ENCODE data around the gene NOTUM. TPM values are rescaled to one million over a fixed set of nuclear protein-coding genes. Genes with fewer than 3 reads are reported as not detected.

Gene NOTUM
- under 1 TPM in 1 of 2 experiments, not detected in 1; 0.15 TPM for total RNA-seq

GRCh38 chr17:81961087-81961511, at the start of gene NOTUM:
Gene NOTUM, minus strand, starts transcription at chr17:81961187. Its CDS starts 278 bp downstream, at chr17:81960909.
- H3K9me3 Mint-ChIP-seq: no peaks in the 10 kb centered on the region
- ChIA-PET POLR2A (interaction anchor here (2.3 kb wide), 1 partner anchor 61 kb away, joined by 30 read pairs; the partner anchor contains the start of genes CENPX and LRRC45), CTCF (interaction anchor here (1.9 to 2.6 kb wide), 3 partner anchors 16 to 60 kb away, joined by 4 to 73 read pairs (median 5); partner anchors contain the start of genes ASPSCR1, CENPX and LRRC45)
- H3K36me3 Mint-ChIP-seq (ENCODE audit: low read depth): no peaks in the 10 kb centered on the region
- peaks cover 42% of the 10 kb centered on the region for H3K27me3 Mint-ChIP-seq
- H3K4me3 Mint-ChIP-seq: no peak within 1 kb of the TSS
- no peak for DNase-seq
- peaks cover 4% of the 10 kb centered on the region for H3K4me1 Mint-ChIP-seq
- H3K27ac Mint-ChIP-seq: no peak within 1 kb of the TSS

GRCh38 chr17:82009413-82009812, 48.4 kb upstream of the NOTUM start:
- POLR2A ChIA-PET: interaction anchor here (0.8 to 1.1 kb wide), 2 partner anchors 14 to 28 kb away, joined by 3 read pairs; partner anchors contain the start of genes CENPX, DCXR and LRRC45
- no peak for DNase-seq
- H3K36me3 Mint-ChIP-seq (ENCODE audit: low read depth): no peaks in the 10 kb centered on the region
- no peaks in the 10 kb centered on the region for H3K4me1 Mint-ChIP-seq
- no peaks in the 10 kb centered on the region for H3K9me3 Mint-ChIP-seq
- H3K4me3 Mint-ChIP-seq: no peak overlapping the region
- CTCF ChIA-PET: interaction anchor here (1.9 kb wide), 1 partner anchor 11 kb away, joined by 5 read pairs; no protein-coding TSS in a partner anchor
- H3K27ac Mint-ChIP-seq: no peak overlapping the region
- no peaks in the 10 kb centered on the region for H3K27me3 Mint-ChIP-seq

- H3K4me1 Mint-ChIP-seq: no peaks in the 10 kb centered on the region
- ChIA-PET POLR2A (interaction anchor here (0.8 to 1.1 kb wide), 2 partner anchors 14 to 29 kb away, joined by 3 read pairs; partner anchors contain the start of genes CENPX, DCXR and LRRC45), CTCF (interaction anchor here (1.9 kb wide), 1 partner anchor 11 kb away, joined by 5 read pairs; no protein-coding TSS in a partner anchor)
- no peaks in the 10 kb centered on the region for H3K27me3 Mint-ChIP-seq
- no peaks in the 10 kb centered on the region for H3K36me3 Mint-ChIP-seq (ENCODE audit: low read depth)
- no peak for DNase-seq
- H3K27ac Mint-ChIP-seq: no peak overlapping the region
- no peak overlapping the region for H3K4me3 Mint-ChIP-seq
- no peaks in the 10 kb centered on the region for H3K9me3 Mint-ChIP-seq
Measured at GRCh38 chr17:82008941-82009405, 48.0 kb upstream of the NOTUM start.

- POLR2A ChIA-PET: no interaction called here
Measured at GRCh38 chr17:82008258-82008940, 47.4 kb upstream of the NOTUM start.

GRCh38 chr17:82007495-82008257, 46.7 kb upstream of the NOTUM start:
- no peaks in the 10 kb centered on the region for H3K9me3 Mint-ChIP-seq
- no peak overlapping the region for H3K4me3 Mint-ChIP-seq
- H3K27ac Mint-ChIP-seq: no peak overlapping the region
- no peak for DNase-seq
- H3K27me3 Mint-ChIP-seq: no peaks in the 10 kb centered on the region
- no peaks in the 10 kb centered on the region for H3K36me3 Mint-ChIP-seq (ENCODE audit: low read depth)
- H3K4me1 Mint-ChIP-seq: no peaks in the 10 kb centered on the region
- ChIA-PET POLR2A (no interaction called here), CTCF (no interaction called here)

More at GRCh38 chr17:82008258-82008940, 47.4 kb upstream of the NOTUM start:
- Mint-ChIP-seq H3K27ac (no peak overlapping the region), H3K4me1 (no peaks in the 10 kb centered on the region), H3K4me3 (no peak overlapping the region), H3K27me3 (no peaks in the 10 kb centered on the region), H3K9me3 (no peaks in the 10 kb centered on the region), H3K36me3 (ENCODE audit: low read depth) (no peaks in the 10 kb centered on the region)
- CTCF ChIA-PET: interaction anchor here (1.9 kb wide), 1 partner anchor 12 kb away, joined by 5 read pairs; no protein-coding TSS in a partner anchor
- no peak for DNase-seq

GRCh38 chr17:82007228-82007494, 46.2 kb upstream of the NOTUM start:
- Mint-ChIP-seq H3K9me3 (no peaks in the 10 kb centered on the region), H3K4me1 (no peaks in the 10 kb centered on the region), H3K4me3 (no peak overlapping the region), H3K36me3 (ENCODE audit: low read depth) (no peaks in the 10 kb centered on the region), H3K27ac (no peak overlapping the region), H3K27me3 (no peaks in the 10 kb centered on the region)
- CTCF ChIA-PET: no interaction called here
- DNase-seq: no peak
- POLR2A ChIA-PET: no interaction called here

DNA sequence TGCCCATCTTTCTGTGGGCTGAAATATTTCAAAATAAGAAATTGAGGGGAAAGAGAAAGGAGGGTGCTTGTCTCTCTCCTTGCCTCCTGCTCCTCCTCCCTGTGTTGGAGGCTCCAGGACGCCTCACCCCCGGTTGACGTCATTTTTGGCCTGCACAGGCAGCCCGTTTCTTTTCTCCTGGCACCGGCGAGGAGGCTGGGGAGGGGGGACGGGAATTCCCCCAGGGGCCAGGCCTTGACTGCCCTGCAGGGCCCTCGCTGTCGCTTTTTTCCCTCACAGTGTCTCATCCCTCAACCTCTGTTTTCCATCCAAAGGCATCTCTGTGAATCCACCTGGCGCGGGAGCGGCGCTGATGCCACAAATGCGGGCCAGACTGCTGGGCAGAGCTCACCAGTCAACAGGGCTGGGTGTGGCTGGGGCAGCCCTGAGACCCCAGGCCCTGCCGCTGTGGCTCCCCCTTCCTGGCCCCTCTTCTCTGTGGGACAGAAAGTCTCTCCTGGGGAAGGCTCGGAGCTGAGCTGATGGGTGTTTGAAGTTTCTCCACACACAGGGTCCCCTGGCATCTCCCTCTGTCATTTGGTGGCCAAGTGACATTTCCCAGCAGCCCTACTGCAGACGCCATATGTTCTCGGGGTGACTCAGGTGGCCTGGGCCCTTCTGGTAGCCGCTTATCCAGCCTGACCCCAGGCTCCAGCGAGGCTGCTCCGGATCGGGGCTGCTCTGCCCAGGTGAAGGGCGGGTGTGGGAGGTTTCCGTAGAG, 45.7 kb upstream of the NOTUM start:
- POLR2A ChIA-PET: no interaction called here
- Mint-ChIP-seq H3K27ac (no peak overlapping the region), H3K4me3 (no peak overlapping the region), H3K4me1 (no peaks in the 10 kb centered on the region), H3K27me3 (no peaks in the 10 kb centered on the region), H3K36me3 (ENCODE audit: low read depth) (no peaks in the 10 kb centered on the region), H3K9me3 (no peaks in the 10 kb centered on the region)
- no peak for DNase-seq
- CTCF ChIA-PET: no interaction called here

DNA sequence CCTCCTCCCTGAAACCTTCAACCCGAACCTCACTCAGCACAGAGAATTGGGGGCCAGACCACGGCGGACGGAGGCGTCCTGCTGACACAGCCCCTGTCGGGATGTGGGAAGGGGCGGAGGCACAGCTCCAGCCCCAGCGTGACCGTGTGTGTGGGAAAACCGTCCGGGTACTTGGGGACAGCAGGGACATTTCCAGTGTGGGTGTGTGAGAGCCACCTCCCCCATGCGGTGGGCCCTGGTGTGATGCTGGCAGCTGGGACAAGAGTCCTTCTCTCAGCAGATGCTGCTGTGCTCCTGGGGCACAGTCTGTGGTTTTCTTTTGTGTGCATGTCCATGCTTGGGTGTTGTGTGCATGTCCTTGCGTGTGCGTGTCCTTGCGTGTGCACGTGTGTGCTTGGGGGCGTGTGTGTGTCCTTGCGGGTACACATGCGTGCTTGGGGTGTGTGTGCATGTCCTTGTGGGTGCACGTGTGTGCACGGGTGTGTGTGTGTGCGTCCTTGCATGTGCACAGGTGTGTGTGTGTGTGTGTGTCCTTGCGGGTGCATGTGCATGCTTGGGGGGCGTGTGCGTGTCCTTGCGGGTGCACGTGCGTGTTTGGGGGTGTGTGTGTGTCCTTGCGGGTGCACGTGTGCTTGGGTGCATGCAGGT, 44.8 kb upstream of the NOTUM start:
- Mint-ChIP-seq H3K36me3 (ENCODE audit: low read depth) (no peaks in the 10 kb centered on the region), H3K4me1 (no peaks in the 10 kb centered on the region), H3K27ac (no peak overlapping the region), H3K9me3 (no peaks in the 10 kb centered on the region), H3K4me3 (no peak overlapping the region), H3K27me3 (no peaks in the 10 kb centered on the region)
- no peak for DNase-seq
- POLR2A ChIA-PET: no interaction called here
- CTCF ChIA-PET: no interaction called here

GRCh38 chr17:82004517-82005455, 43.8 kb upstream of the NOTUM start:
- DNase-seq: no peak
- Mint-ChIP-seq H3K4me1 (no peaks in the 10 kb centered on the region), H3K27me3 (no peaks in the 10 kb centered on the region), H3K4me3 (no peak overlapping the region), H3K36me3 (ENCODE audit: low read depth) (no peaks in the 10 kb centered on the region), H3K27ac (no peak overlapping the region), H3K9me3 (no peaks in the 10 kb centered on the region)
- ChIA-PET CTCF (interaction anchor here (1.6 kb wide), 1 partner anchor 45 kb away, joined by 4 read pairs; no protein-coding TSS in a partner anchor), POLR2A (interaction anchor here (1.1 kb wide), 1 partner anchor 18 kb away, joined by 3 read pairs; the partner anchor contains the start of gene CENPX)

DNA sequence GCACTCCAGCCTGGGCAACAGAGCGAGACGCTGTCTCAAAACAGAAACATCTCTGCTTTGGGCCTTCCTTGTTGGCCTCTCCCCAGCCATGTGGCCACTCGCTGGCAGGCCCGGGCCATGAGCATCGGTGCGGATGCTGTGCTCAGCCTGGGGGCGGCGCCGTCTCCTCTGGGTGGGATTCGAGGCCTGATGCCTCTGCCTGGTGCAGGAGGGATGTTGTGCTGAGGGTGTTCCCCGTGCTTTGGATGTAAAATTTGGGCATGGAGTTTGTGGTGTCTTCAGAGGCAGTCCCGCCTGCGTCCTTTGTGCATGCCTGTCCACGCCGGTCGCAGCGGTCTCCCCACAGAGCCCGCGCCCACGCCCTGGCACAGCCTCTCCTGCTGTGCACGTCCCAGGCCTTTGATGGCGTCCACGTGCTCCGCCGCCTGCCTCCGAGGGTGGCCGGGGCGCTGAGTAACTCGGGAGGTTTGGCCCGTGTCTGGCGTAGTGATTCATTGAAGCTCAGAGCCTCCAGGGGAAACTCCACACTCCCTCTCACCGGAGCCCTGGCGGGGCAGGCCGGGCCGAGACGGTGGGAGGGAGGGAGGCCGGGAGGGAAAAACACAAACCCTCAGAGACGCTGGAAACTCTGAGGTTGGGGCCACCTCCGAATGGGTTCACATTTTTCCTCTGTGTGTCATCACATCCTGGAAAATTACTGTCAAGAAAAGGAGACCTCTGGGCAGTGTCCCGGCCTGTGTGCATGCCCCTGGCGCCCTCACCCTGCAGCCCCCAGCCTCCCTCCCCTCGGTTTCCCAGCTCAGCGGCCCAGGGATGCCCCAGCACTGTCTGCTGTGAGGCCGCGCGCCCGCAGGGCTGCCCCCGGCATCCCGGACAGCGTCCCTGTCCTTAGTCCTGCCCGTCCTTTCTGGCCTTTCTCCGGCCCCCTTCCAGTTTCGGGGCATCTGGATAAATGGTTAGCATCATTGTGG, 42.7 kb upstream of the NOTUM start:
- Mint-ChIP-seq H3K4me3 (no peak overlapping the region), H3K9me3 (no peaks in the 10 kb centered on the region), H3K36me3 (ENCODE audit: low read depth) (no peaks in the 10 kb centered on the region), H3K4me1 (no peaks in the 10 kb centered on the region), H3K27me3 (no peaks in the 10 kb centered on the region), H3K27ac (no peak overlapping the region)
- ChIA-PET POLR2A (interaction anchor here (1.1 kb wide), 1 partner anchor 19 kb away, joined by 3 read pairs; the partner anchor contains the start of gene CENPX), CTCF (interaction anchor here (1.6 kb wide), 1 partner anchor 44 kb away, joined by 4 read pairs; no protein-coding TSS in a partner anchor)
- DNase-seq: no peak

GRCh38 chr17:82001571-82002056, 40.6 kb upstream of the NOTUM start:
- Mint-ChIP-seq H3K9me3 (no peaks in the 10 kb centered on the region), H3K36me3 (ENCODE audit: low read depth) (no peaks in the 10 kb centered on the region), H3K27ac (no peak overlapping the region), H3K4me3 (no peak overlapping the region), H3K4me1 (no peaks in the 10 kb centered on the region), H3K27me3 (no peaks in the 10 kb centered on the region)
- CTCF ChIA-PET: no interaction called here
- no peak for DNase-seq
- POLR2A ChIA-PET: no interaction called here
